Measurements from ENCODE around the gene KRT71. TPM values are rescaled to one million over a fixed set of nuclear protein-coding genes. Genes with fewer than 3 reads are reported as not detected.

KRT71 gene
- total RNA-seq, 1 donor from 2014 or later, result not detected

DNA sequence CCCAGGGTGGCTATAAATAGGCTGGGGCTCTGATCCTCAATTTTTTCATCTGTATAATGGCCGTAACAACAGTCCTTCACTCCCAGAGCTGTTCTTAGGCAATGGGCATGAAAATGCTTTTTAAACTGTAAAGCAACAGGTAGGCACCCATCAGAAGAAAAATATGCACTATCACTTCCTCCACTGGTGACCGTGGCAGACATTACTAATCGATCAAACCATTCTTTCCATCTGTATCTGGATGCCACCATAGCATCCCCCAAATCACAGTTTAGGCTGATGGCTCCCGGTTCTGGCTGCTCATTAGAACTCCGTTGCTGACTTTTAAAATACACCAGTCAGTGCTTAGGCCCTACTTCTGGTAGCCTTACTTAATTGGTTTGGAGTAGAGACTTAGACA is 11.2 kb downstream of the KRT71 start:
- ChIA-PET POLR2A (no interaction called here), CTCF (no interaction called here)
- peaks cover 6% of the 10 kb centered on the region for H3K27me3 Mint-ChIP-seq
- TF ChIP-seq, protein P1, sequence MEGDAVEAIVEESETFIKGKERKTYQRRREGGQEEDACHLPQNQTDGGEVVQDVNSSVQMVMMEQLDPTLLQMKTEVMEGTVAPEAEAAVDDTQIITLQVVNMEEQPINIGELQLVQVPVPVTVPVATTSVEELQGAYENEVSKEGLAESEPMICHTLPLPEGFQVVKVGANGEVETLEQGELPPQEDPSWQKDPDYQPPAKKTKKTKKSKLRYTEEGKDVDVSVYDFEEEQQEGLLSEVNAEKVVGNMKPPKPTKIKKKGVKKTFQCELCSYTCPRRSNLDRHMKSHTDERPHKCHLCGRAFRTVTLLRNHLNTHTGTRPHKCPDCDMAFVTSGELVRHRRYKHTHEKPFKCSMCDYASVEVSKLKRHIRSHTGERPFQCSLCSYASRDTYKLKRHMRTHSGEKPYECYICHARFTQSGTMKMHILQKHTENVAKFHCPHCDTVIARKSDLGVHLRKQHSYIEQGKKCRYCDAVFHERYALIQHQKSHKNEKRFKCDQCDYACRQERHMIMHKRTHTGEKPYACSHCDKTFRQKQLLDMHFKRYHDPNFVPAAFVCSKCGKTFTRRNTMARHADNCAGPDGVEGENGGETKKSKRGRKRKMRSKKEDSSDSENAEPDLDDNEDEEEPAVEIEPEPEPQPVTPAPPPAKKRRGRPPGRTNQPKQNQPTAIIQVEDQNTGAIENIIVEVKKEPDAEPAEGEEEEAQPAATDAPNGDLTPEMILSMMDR (IDR thresholded peaks at IDR 0.05), result no peak
- no peaks in the 10 kb centered on the region for H3K9me3 Mint-ChIP-seq
- no peaks in the 10 kb centered on the region for H3K4me1 Mint-ChIP-seq
- no peak overlapping the region for H3K27ac Mint-ChIP-seq
- no peak for DNase-seq
- intact Hi-C loops (cut with micrococcal nuclease), result no loop called here
- no peak for ATAC-seq (ENCODE audit: low read depth)
- no peak overlapping the region for H3K4me3 Mint-ChIP-seq
- H3K36me3 Mint-ChIP-seq (ENCODE audit: low read depth), result no peaks in the 10 kb centered on the region

DNA sequence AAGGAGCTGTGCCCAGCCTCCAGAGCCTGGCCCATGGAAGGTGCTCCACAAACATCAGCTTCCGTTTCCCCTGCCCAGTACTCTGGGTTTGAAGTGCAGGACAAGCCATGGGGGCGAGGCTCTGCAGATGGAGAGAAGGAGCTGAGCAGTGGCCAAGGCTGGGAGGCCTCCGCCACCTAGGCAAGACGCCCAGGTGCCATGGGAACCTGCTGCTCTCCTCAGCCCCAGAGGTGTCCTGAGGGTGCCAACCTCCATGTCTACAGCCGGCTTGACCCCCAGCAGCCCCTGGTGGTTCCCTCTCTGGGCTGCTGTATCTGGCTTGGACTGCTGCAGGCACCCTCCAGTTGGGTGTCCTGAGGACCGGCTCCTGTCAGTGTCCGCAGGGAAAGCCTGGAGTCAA is 12.4 kb downstream of the KRT71 start:
- POLR2A ChIA-PET, result no interaction called here
- H3K4me3 Mint-ChIP-seq, result no peak overlapping the region
- no peaks in the 10 kb centered on the region for H3K9me3 Mint-ChIP-seq
- no peak for ATAC-seq (ENCODE audit: low read depth)
- H3K27ac Mint-ChIP-seq, result no peak overlapping the region
- no peaks in the 10 kb centered on the region for H3K36me3 Mint-ChIP-seq (ENCODE audit: low read depth)
- H3K4me1 Mint-ChIP-seq, result no peaks in the 10 kb centered on the region
- CTCF ChIA-PET, result no interaction called here
- DNase-seq, result no peak
- peaks cover 6% of the 10 kb centered on the region for H3K27me3 Mint-ChIP-seq
- TF ChIP-seq, protein P1 (IDR thresholded peaks at IDR 0.05), result no peak
- intact Hi-C loops (cut with micrococcal nuclease), result no loop called here

DNA sequence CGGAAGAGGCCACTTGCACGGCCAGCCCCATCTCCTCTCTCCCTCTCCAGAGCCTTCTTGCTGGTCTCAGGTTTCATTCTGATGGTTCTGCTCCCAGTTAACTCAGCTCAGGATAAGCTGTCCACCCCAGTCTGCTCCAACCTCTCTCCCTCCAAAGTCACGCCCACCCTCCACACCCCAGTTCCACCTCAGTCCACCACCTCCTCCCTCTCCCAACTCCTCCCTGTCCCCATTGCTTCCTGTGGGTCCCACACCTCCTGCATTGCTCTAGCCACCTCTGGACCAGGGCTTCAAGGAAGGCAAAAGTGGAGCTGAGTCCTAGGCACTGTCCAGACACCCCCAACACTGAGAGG is 13.1 kb downstream of the KRT71 start:
- Mint-ChIP-seq H3K36me3 (ENCODE audit: low read depth) (no peaks in the 10 kb centered on the region), H3K27ac (no peak overlapping the region)
- DNase-seq, result no peak

DNA sequence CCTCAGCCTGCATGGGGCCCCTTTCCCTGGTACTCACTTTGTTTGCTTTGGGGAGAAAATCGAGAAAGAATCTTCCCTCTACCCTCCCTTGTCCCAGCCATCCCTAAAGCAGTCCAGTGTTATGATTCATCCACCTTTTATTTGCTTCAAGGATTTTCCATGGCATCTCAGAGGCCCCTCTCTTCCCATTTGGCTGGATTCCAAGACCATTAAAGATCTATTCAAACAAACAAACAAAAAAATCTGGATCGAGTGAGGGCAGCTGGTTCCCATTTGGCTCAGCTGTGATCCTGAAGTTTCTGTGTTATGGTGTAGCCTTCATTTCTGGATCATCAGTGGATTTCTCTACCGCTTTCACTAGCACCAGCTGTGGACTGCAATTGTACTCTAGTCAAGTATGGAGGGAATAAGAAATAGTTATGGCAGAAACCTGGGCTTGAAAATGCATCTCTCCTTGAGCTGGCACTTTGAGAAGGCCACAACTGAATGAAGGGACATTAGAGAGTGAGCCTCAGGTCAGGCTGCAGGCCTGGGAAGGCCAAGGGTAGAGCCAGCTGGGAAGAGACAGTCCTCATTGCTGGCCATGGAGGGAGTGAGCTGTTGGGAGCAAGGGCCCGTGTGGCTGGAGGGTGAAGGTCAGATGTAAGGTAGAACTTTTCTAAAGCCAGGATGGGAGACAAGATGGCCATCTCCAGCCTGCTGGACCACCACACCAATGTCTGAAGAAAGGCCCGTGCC is 13.7 kb downstream of the KRT71 start:
- H3K36me3 Mint-ChIP-seq (ENCODE audit: low read depth), result no peaks in the 10 kb centered on the region
- no peaks in the 10 kb centered on the region for H3K9me3 Mint-ChIP-seq
- peaks cover 3% of the 10 kb centered on the region for H3K27me3 Mint-ChIP-seq
- ATAC-seq (ENCODE audit: low read depth), result no peak
- intact Hi-C loops (cut with micrococcal nuclease), result no loop called here
- CTCF ChIA-PET, result no interaction called here
- no peaks in the 10 kb centered on the region for H3K4me1 Mint-ChIP-seq
- TF ChIP-seq, protein P1 (IDR thresholded peaks at IDR 0.05), result no peak
- POLR2A ChIA-PET, result no interaction called here
- H3K4me3 Mint-ChIP-seq, result no peak overlapping the region
- DNase-seq, result no peak
- H3K27ac Mint-ChIP-seq, result no peak overlapping the region

More for the DNA sequence above, 13.1 kb downstream of the KRT71 start:
- intact Hi-C loops (cut with micrococcal nuclease), result no loop called here
- ATAC-seq (ENCODE audit: low read depth), result no peak
- POLR2A ChIA-PET, result no interaction called here
- no peak overlapping the region for H3K4me3 Mint-ChIP-seq
- peaks cover 3% of the 10 kb centered on the region for H3K27me3 Mint-ChIP-seq
- CTCF ChIA-PET, result no interaction called here
- TF ChIP-seq, protein P1 (IDR thresholded peaks at IDR 0.05), result no peak
- no peaks in the 10 kb centered on the region for H3K4me1 Mint-ChIP-seq
- H3K9me3 Mint-ChIP-seq, result no peaks in the 10 kb centered on the region

DNA sequence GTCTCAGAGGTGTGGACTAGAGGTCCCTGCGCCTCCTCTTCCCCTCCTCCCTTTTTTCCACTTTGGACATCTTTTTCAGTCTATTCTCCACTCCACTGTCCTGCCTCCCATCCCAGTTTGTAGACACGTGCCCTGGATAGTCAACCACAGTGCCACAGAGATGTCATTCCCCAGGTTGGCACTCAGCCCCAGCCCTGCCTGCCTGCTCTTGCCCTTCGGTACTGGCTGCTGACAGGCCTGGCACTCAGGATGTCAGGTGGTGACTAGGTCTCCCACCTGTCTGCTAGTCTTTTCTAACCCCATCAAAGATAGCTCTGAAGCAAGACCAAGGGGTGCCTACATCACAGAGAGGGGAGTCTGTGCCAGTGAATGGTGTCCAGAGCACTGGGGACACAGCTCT is 15.8 kb downstream of the KRT71 start:
- ChIA-PET CTCF (no interaction called here), POLR2A (no interaction called here)
- Mint-ChIP-seq H3K9me3 (no peaks in the 10 kb centered on the region), H3K36me3 (ENCODE audit: low read depth) (no peaks in the 10 kb centered on the region), H3K4me3 (no peak overlapping the region), H3K4me1 (no peaks in the 10 kb centered on the region), H3K27me3 (peaks cover 6% of the 10 kb centered on the region), H3K27ac (no peak overlapping the region)
- DNase-seq, result no peak
- TF ChIP-seq, protein P1 (IDR thresholded peaks at IDR 0.05), result no peak
- intact Hi-C loops (cut with micrococcal nuclease), result no loop called here
- ATAC-seq (ENCODE audit: low read depth), result no peak

All from activated B cell treated with CpG ODN at 0.5 μM for 24 hours (primary cell).